Omental fat pad (tissue), 4 donors: ENCODE measurements around the gene TSHZ3. TPM values are rescaled to one million over a fixed set of nuclear protein-coding genes. Genes with fewer than 3 reads are reported as not detected.

Experiments
- ATAC-seq: fragments of 150-250 bp; one replicate; pipeline ENCODE4 v1.9.1; 2016; ENCODE audit warnings: mild to moderate bottlenecking, moderate library complexity; ENCODE audit not compliant: low FRiP score
- DNase-seq: peaks from one replicate; pipeline ENCODE4 v3.0.0-alpha.2; 2019; ENCODE audit warnings: low spot score
- CTCF ChIP-seq, 3 donors: fragments of 450-650 bp; IDR thresholded peaks; one replicate each; pipeline ENCODE4 v1.5.1; 2016 to 2017; ENCODE audit warnings: antibody characterized with exemption in 3 of 3, mild to moderate bottlenecking in 3 of 3, moderate library complexity in 2 of 3
- total RNA-seq, 4 donors: library from RNA; depleted of rRNA; stranded (reverse); fragments of >200 nt; gene quantifications; one replicate each; pipeline ENCODE4 v1.1.0, GENCODE V29; 2016

TSHZ3 gene
- total RNA-seq, 4 donors from 2014 or later: 6.3 to 10.6 (median 10.4) TPM

GRCh38 chr19:31266731-31267130 is 82.5 kb downstream of the TSHZ3 start:
- TF ChIP-seq CTCF (IDR thresholded peaks at IDR 0.05): no peak
- DNase-seq: no peak
- no peak for ATAC-seq

- DNase-seq: no peak
- TF ChIP-seq CTCF (IDR thresholded peaks at IDR 0.05): no peak
- no peak for ATAC-seq
Measured at GRCh38 chr19:31266196-31266595, 83.0 kb downstream of the TSHZ3 start.

- no peak for DNase-seq
- no peak for ATAC-seq
- TF ChIP-seq CTCF (IDR thresholded peaks at IDR 0.05): no peak
Measured at GRCh38 chr19:31264041-31264778, 85.0 kb downstream of the TSHZ3 start.

- TF ChIP-seq CTCF (IDR thresholded peaks at IDR 0.05): no peak
- ATAC-seq: no peak
- no peak for DNase-seq
Measured at GRCh38 chr19:31263328-31263727, 85.9 kb downstream of the TSHZ3 start.

GRCh38 chr19:31262725-31263191 is 86.5 kb downstream of the TSHZ3 start:
- DNase-seq: peak; percentile 10
- TF ChIP-seq CTCF (IDR thresholded peaks at IDR 0.05): no peak
- ATAC-seq: peak; percentile 15

- no peak for TF ChIP-seq CTCF (IDR thresholded peaks at IDR 0.05)
- no peak for ATAC-seq
- DNase-seq: no peak
Measured at GRCh38 chr19:31261603-31262212, 87.5 kb downstream of the TSHZ3 start.
